Ovary (tissue), 9 donors: ENCODE data around the gene GDAP2. TPM values are rescaled to one million over a fixed set of nuclear protein-coding genes. Genes with fewer than 3 reads are reported as not detected.

Experiments used
- DNase-seq, 5 donors: peaks; one replicate each; pipeline ENCODE4 v3.0.0-alpha.2; 2019 to 2020
- H3K27ac ChIP-seq, 2 donors: fragments of 200-600 bp; one replicate each; pipeline versions ENCODE4 v1.5.1 to v1.8.0; 2019 to 2022
- H3K27me3 ChIP-seq: fragments of 200-600 bp; one replicate; pipeline ENCODE4 v1.8.0; 2022
- H3K36me3 ChIP-seq: fragments of 200-600 bp; sonication (generic); one replicate; pipeline ENCODE4 v1.5.1; 2019
- H3K4me1 ChIP-seq: one replicate; pipeline ENCODE4 v1.8.1; 2013; ENCODE audit warnings: mild to moderate bottlenecking, moderate library complexity; ENCODE audit not compliant: insufficient read depth
- H3K4me3 ChIP-seq: fragments of 200-600 bp; sonication (generic); one replicate; pipeline ENCODE4 v1.5.1; 2017
- H3K9me3 ChIP-seq, 2 donors: fragments of 200-600 bp in 1 of 2; sonication (generic) in 1 of 2; one replicate each; pipeline versions ENCODE4 v1.5.1 to v1.8.1; 2013 to 2019; ENCODE audit warnings: mild to moderate bottlenecking in 1 of 2, moderate library complexity in 1 of 2
- CTCF ChIP-seq, 3 donors: fragments of 450-650 bp in 2 of 3; fragments of 200-600 bp in 1 of 3; IDR thresholded peaks; one replicate each; pipeline versions ENCODE4 v1.5.1 to v1.8.0; 2016 to 2022; ENCODE audit warnings: antibody characterized with exemption in 3 of 3, mild to moderate bottlenecking in 1 of 3
- EP300 ChIP-seq: sonication (generic); formaldehyde crosslinking; IDR thresholded peaks from one replicate; pipeline ENCODE4 v1.6.1; 2017; ENCODE audit warnings: antibody characterized with exemption
- POLR2A ChIP-seq: fragments of 450-650 bp; IDR thresholded peaks from one replicate; pipeline ENCODE4 v1.6.1; 2017; ENCODE audit warnings: antibody characterized with exemption, mild to moderate bottlenecking, moderate library complexity
- WGBS, 3 donors: extraction: QIAGEN DNeasy Blood & Tissue Kit in 1 of 3; methylation state at CpG; one replicate each; pipeline versions ENCODE4 v1.1.5 to v1.1.7; 2013 to 2017; 5-methylcytosine and 5-hydroxymethylcytosine counted together
- intact Hi-C, 4 donors: fragments of 100-400 bp; cut with DNase I; formaldehyde crosslinking; loops; one replicate each; pipeline versions ENCODE4 v1.11.0 to v1.15.1; 2022 to 2023
- polyA plus RNA-seq, 2 donors: library from polyadenylated mRNA; stranded (reverse); fragments of 200-250 nt in 1 of 2; fragments of 350-450 nt in 1 of 2; fragmentation: Illumina TruSeq in 1 of 2; extraction: RNeasy Lipid Tissue Mini Kit (QIAGEN cat#74804) in 1 of 2; gene quantifications; one replicate each; pipeline ENCODE4 v1.2.3, GENCODE V29; 2013 to 2014
- total RNA-seq, 7 donors: library from RNA; depleted of rRNA in 2 of 7; stranded (reverse); fragments of >200 nt in 2 of 7; fragmentation: NEBNext Ultra II Directional in 3 of 7; extraction: Animal tissue kit (Norgen Biotek cat#: 25700) in 3 of 7; gene quantifications; one replicate each; pipeline versions ENCODE4 v1.1.0 to v1.2.4, GENCODE V29; 2016 to 2023
- donor health status: DM: no; HTN: no; CAD: no; lungs with moderate emphysema.
- donor health status: DM: no; HTN: no; CAD: no.
- donor health status: Bipolar disorder and iron deficiency.
- donor health status: DM: yes; HTN: yes; CAD: no.
- donor health status: DM: no; HTN: no; CAD: no.
- donor health status: DM: yes; HTN: yes; CAD: no.

Gene GDAP2
- total and polyA plus RNA-seq, 9 donors, result 2.4 to 29.8 (median 20.8) TPM

- no peaks in the 10 kb centered on the region for H3K9me3 ChIP-seq
- H3K27ac ChIP-seq, result no peak overlapping the region
- WGBS, 3 donors, result 32 to 67% (median 45%) methylated on average over 6 of the region's 6 CpGs
- no peak overlapping the region for H3K4me3 ChIP-seq
- peaks cover 14% of the 10 kb centered on the region for H3K4me1 ChIP-seq
- TF ChIP-seq CTCF (IDR thresholded peaks at IDR 0.05) (no peak), POLR2A (no peak), EP300 (no peak)
- no peaks in the 10 kb centered on the region for H3K36me3 ChIP-seq
- DNase-seq, result no peak
- no peaks in the 10 kb centered on the region for H3K27me3 ChIP-seq
- intact Hi-C loops, result no loop called here
These were observed 114.3 kb downstream of the GDAP2 start for GRCh38 chr1:117814856-117815797.

Other genes with a start within 250 kb of the GDAP2 start
- 10 to 100 TPM in 5 of 7 donors, 1 to 10 TPM in 2; 3.6 to 27.5 (median 20.8) TPM for gene WDR3, start 118 bp upstream of the GDAP2 start, total RNA-seq
- 10 to 100 TPM in 1 of 2 donors, 1 to 10 TPM in 1; 4.8 to 29.1 TPM for gene WDR3, start 118 bp upstream of the GDAP2 start, polyA plus RNA-seq